BLaER1 (cell line): ENCODE measurements around the gene KDM3A.
A peak's percentile ranks its signal among the peaks of the same experiment; 100 is the strongest.

Experiments
- H3K27ac ChIP-seq: shearing (Covaris generic); formaldehyde crosslinking; 2 replicates; pipeline ENCODE4 v1.8.1; 2022
- H3K27me3 ChIP-seq: shearing (Covaris generic); formaldehyde crosslinking; 2 replicates; pipeline ENCODE4 v1.8.1; 2022
- H3K36me3 ChIP-seq: shearing (Covaris generic); formaldehyde crosslinking; 2 replicates; pipeline ENCODE4 v1.8.1; 2022
- H3K4me1 ChIP-seq: shearing (Covaris generic); formaldehyde crosslinking; 2 replicates; pipeline ENCODE4 v1.8.1; 2022
- H3K4me2 ChIP-seq: shearing (Covaris generic); formaldehyde crosslinking; 2 replicates; pipeline ENCODE4 v1.8.1; 2022
- H3K4me3 ChIP-seq: shearing (Covaris generic); formaldehyde crosslinking; 2 replicates; pipeline ENCODE4 v1.8.1; 2022
- H3K9ac ChIP-seq: shearing (Covaris generic); formaldehyde crosslinking; 2 replicates; pipeline ENCODE4 v1.8.1; 2022
- H3K9me3 ChIP-seq: shearing (Covaris generic); formaldehyde crosslinking; 2 replicates; pipeline ENCODE4 v1.8.1; 2022
- H4K20me1 ChIP-seq: shearing (Covaris generic); formaldehyde crosslinking; 2 replicates; pipeline ENCODE4 v1.8.1; 2022
- Cebpa-rat ChIP-seq: shearing (Covaris generic); IDR thresholded peaks from 2 replicates; pipeline ENCODE4 v1.8.1; 2022

Gene KDM3A

GRCh38 chr2:86411396-86411795 lies 29.8 kb upstream of the KDM3A start:
- Histone ChIP-seq H3K4me1 (peaks cover 35% of the 10 kb centered on the region), H3K4me2 (no peak overlapping the region), H3K27me3 (no peaks in the 10 kb centered on the region), H4K20me1 (no peaks in the 10 kb centered on the region), H3K27ac (no peak overlapping the region), H3K9ac (no peak overlapping the region), H3K36me3 (no peaks in the 10 kb centered on the region), H3K4me3 (no peak overlapping the region), H3K9me3 (no peaks in the 10 kb centered on the region)
- no peak for TF ChIP-seq Cebpa-rat

- Histone ChIP-seq H3K9me3 (no peaks in the 10 kb centered on the region), H3K4me2 (no peak overlapping the region), H3K36me3 (no peaks in the 10 kb centered on the region), H3K27me3 (no peaks in the 10 kb centered on the region), H3K4me1 (peaks cover 37% of the 10 kb centered on the region), H3K4me3 (no peak overlapping the region), H3K27ac (no peak overlapping the region), H4K20me1 (no peaks in the 10 kb centered on the region), H3K9ac (no peak overlapping the region)
- TF ChIP-seq Cebpa-rat = no peak
Measured at GRCh38 chr2:86412007-86412406, 29.2 kb upstream of the KDM3A start.

- Histone ChIP-seq H3K4me3 (no peak overlapping the region), H3K9me3 (no peaks in the 10 kb centered on the region), H3K36me3 (no peaks in the 10 kb centered on the region), H3K9ac (no peak overlapping the region), H3K4me1 (peaks cover 37% of the 10 kb centered on the region), H4K20me1 (no peaks in the 10 kb centered on the region), H3K4me2 (peak overlapping the region; percentile 47), H3K27me3 (no peaks in the 10 kb centered on the region), H3K27ac (no peak overlapping the region)
- TF ChIP-seq Cebpa-rat = no peak
Measured at GRCh38 chr2:86413296-86414094, 27.7 kb upstream of the KDM3A start.

GRCh38 chr2:86414996-86415395 lies 26.2 kb upstream of the KDM3A start:
- Histone ChIP-seq H3K9me3 (no peaks in the 10 kb centered on the region), H3K36me3 (no peaks in the 10 kb centered on the region), H3K27ac (no peak overlapping the region), H3K9ac (no peak overlapping the region), H3K27me3 (no peaks in the 10 kb centered on the region), H4K20me1 (no peaks in the 10 kb centered on the region), H3K4me2 (peak overlapping the region; percentile 50), H3K4me3 (no peak overlapping the region), H3K4me1 (peaks cover 37% of the 10 kb centered on the region)
- TF ChIP-seq Cebpa-rat = no peak

- H3K36me3 ChIP-seq = no peaks in the 10 kb centered on the region
- H4K20me1 ChIP-seq = no peaks in the 10 kb centered on the region
- H3K4me1 ChIP-seq = peaks cover 37% of the 10 kb centered on the region
- no peak overlapping the region for H3K27ac ChIP-seq
- no peak for TF ChIP-seq Cebpa-rat
- H3K9ac ChIP-seq = no peak overlapping the region
- H3K27me3 ChIP-seq = no peaks in the 10 kb centered on the region
- H3K4me2 ChIP-seq = peak overlapping the region; percentile 50
- H3K9me3 ChIP-seq = no peaks in the 10 kb centered on the region
- H3K4me3 ChIP-seq = no peak overlapping the region
Measured at GRCh38 chr2:86416146-86416545, 25.0 kb upstream of the KDM3A start.

GRCh38 chr2:86417961-86418360 lies 23.2 kb upstream of the KDM3A start:
- H3K9ac ChIP-seq = no peak overlapping the region
- H4K20me1 ChIP-seq = no peaks in the 10 kb centered on the region
- peak overlapping the region; percentile 33; the same call in 1 of the 2 replicates for H3K4me2 ChIP-seq
- no peak for TF ChIP-seq Cebpa-rat
- peaks cover 37% of the 10 kb centered on the region for H3K4me1 ChIP-seq
- no peak overlapping the region for H3K27ac ChIP-seq
- H3K9me3 ChIP-seq = peaks cover 4% of the 10 kb centered on the region
- H3K36me3 ChIP-seq = no peaks in the 10 kb centered on the region
- H3K4me3 ChIP-seq = no peak overlapping the region
- H3K27me3 ChIP-seq = no peaks in the 10 kb centered on the region

GRCh38 chr2:86420913-86421312 lies 20.3 kb upstream of the KDM3A start:
- TF ChIP-seq Cebpa-rat = no peak

GRCh38 chr2:86426271-86426670 lies 14.9 kb upstream of the KDM3A start:
- Histone ChIP-seq H3K4me3 (no peak overlapping the region), H3K9ac (no peak overlapping the region), H3K27ac (no peak overlapping the region), H3K27me3 (no peaks in the 10 kb centered on the region), H4K20me1 (no peaks in the 10 kb centered on the region), H3K9me3 (peaks cover 18% of the 10 kb centered on the region), H3K36me3 (no peaks in the 10 kb centered on the region), H3K4me1 (no peaks in the 10 kb centered on the region), H3K4me2 (no peak overlapping the region)
- TF ChIP-seq Cebpa-rat = no peak

More at GRCh38 chr2:86420913-86421312, 20.3 kb upstream of the KDM3A start:
- Histone ChIP-seq H3K9ac (no peak overlapping the region), H3K4me3 (no peak overlapping the region), H3K4me1 (peaks cover 12% of the 10 kb centered on the region), H3K4me2 (no peak overlapping the region), H3K9me3 (peaks cover 4% of the 10 kb centered on the region), H3K27me3 (no peaks in the 10 kb centered on the region), H4K20me1 (no peaks in the 10 kb centered on the region), H3K36me3 (no peaks in the 10 kb centered on the region), H3K27ac (no peak overlapping the region)

- no peak overlapping the region for H3K9ac ChIP-seq
- H3K9me3 ChIP-seq = peaks cover 13% of the 10 kb centered on the region; the same call in 1 of the 2 replicates
- H3K4me3 ChIP-seq = no peak overlapping the region
- TF ChIP-seq Cebpa-rat = no peak
- no peak overlapping the region for H3K27ac ChIP-seq
- no peaks in the 10 kb centered on the region for H4K20me1 ChIP-seq
- no peaks in the 10 kb centered on the region for H3K4me1 ChIP-seq
- H3K27me3 ChIP-seq = no peaks in the 10 kb centered on the region
- H3K4me2 ChIP-seq = no peak overlapping the region
- H3K36me3 ChIP-seq = no peaks in the 10 kb centered on the region
Measured at GRCh38 chr2:86429335-86429734, 11.8 kb upstream of the KDM3A start.

- H3K9ac ChIP-seq = no peak overlapping the region
- H3K36me3 ChIP-seq = no peaks in the 10 kb centered on the region
- no peak overlapping the region for H3K4me2 ChIP-seq
- no peak for TF ChIP-seq Cebpa-rat
- no peaks in the 10 kb centered on the region for H3K27me3 ChIP-seq
- no peaks in the 10 kb centered on the region for H4K20me1 ChIP-seq
- peaks cover 13% of the 10 kb centered on the region; the same call in 1 of the 2 replicates for H3K9me3 ChIP-seq
- no peaks in the 10 kb centered on the region for H3K4me1 ChIP-seq
- H3K4me3 ChIP-seq = no peak overlapping the region
- no peak overlapping the region for H3K27ac ChIP-seq
Measured at GRCh38 chr2:86430368-86430767, 10.8 kb upstream of the KDM3A start.
